CD4-positive, alpha-beta T cell treated with Interleukin-21 for 1 hour (primary cell): ENCODE results near the gene PKNOX2.

Experiments used
- DNase-seq: peaks from one replicate; pipeline ENCODE4 v3.0.0-alpha.2; 2020

The PKNOX2 gene

DNA sequence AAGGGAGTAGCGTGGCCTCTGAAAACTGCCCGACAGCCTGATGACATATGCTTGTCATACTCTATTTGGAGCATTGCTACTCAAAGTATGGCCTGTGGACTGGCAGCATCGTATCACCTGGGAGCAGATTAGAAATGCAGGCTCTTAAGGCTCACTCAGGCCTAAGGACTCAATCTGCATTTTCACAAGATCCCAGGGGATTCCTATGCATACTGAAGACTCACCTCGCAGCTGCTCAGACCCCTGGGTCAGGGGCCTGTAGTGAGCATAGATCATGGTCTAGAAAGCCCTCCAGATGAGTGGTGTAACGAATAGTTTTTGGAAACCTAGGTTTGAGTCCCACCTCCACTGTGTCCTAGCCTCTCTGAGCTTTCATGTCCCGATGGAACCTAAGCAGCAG lies 205.3 kb downstream of the PKNOX2 start:
- no peak for DNase-seq

- no peak for DNase-seq
Observed at GRCh38 chr11:125370561-125371389, 206.2 kb downstream of the PKNOX2 start.

GRCh38 chr11:125371431-125371935 lies 206.9 kb downstream of the PKNOX2 start:
- no peak for DNase-seq

DNA sequence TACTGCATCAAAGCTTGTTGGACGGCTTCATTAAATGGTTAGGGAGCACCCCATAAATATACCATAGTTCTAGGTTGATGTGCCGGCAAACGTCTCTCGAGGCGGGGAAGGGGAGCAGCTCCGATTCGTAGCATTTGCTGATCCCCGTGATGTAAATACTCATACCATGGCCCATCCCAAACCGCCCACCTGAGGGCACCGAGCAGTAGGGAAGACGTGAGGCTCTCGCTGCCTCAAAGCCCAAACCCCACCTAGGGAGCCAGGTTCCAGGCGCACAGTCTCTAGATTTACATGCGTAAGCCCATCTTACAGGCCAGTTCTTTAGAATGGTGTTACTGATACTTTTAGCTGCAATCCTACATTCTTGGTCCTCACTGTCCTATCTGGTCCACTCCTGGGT lies 207.5 kb downstream of the PKNOX2 start:
- DNase-seq, result no peak

GRCh38 chr11:125372911-125373310 lies 208.4 kb downstream of the PKNOX2 start:
- DNase-seq, result no peak

DNA sequence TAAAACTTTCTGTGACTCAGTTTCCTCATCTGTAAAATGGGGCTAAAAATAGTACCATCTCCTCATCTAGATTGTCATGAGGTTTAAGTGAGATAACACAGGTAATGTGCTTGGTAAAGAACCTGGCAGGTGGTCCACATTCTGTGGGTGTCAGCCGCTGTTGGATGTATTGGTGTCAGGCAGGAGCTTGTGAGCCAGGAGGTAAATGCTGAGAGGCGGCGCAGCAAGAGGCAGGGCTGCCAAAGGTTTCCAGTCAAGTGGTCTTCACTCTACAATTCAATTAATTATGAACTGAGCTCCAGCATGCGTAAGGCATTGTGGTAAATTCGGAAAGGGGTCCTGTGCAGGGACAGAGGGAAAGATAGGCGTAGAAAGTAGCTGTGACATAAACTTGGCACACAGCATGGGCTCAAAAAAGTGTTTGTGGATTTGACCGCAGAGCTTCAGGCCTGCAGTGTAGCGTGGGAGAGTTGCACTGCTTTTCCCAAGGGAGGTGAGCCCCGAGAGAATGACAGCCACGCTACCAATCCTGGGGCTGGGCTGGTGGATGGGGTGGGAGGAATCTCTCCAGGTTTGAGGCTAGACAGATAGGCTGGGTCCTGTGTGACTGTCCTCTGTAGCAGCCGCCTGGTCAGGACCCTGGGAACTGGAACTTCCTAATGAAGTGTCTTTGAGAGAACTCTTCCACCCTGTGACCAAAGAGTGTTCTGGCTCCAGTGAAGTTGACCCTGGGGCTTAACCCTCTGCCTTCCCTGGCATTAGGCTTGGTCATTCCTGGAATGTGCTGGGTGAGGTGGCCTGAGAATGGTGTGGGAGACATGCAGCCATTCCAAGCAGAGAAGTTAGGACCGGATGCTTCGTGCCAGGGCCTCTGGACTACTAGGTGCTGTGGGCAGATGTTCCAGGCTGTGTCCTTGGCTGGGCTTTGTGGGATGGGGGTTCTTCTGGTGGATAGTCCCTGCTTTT lies 209.2 kb downstream of the PKNOX2 start:
- DNase-seq, result no peak

- no peak for DNase-seq
Observed at GRCh38 chr11:125374398-125374797, 209.8 kb downstream of the PKNOX2 start.

DNA sequence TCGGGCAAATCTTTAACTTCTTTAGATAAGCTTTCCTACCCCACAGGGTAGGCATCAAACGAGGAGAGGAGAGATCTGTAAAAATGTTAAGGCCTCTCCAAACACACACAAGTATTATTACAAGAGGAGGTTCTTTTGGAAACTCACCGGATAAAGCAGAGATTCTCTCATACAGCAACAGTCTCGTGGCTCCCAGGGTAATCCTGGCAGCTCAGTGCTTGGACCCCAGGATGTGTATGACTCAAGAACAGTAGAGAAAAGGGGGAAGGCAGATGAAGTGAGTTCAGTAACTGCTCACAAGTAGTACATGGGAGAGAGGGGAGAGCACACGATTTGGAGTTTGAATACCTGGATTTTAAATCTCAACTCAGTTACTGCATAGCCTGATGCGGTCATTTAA lies 210.6 kb downstream of the PKNOX2 start:
- DNase-seq, result no peak

GRCh38 chr11:125376117-125376516 lies 211.6 kb downstream of the PKNOX2 start:
- no peak for DNase-seq

GRCh38 chr11:125376856-125377255 lies 212.3 kb downstream of the PKNOX2 start:
- no peak for DNase-seq

DNA sequence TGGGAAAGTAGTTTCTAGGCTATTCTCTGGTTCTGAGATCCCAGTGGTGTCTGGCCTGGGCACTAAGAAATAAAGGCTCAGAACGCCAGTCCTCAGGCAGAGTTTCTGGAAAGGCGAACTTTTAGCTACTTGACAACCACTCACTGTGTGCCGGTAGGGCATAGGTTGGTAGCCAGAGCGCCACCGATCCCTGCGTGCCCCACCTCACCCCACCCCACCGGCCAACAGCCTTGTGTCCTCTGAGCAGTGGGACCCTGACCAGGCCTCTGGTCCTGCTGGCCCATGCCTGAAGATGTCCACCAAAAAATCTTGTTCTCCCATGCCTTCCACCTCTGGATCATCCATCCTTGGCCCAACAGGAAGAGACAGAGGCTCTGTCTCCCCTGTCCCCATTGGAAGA lies 213.5 kb downstream of the PKNOX2 start:
- DNase-seq, result no peak

GRCh38 chr11:125378571-125378970 lies 214.0 kb downstream of the PKNOX2 start:
- DNase-seq, result no peak

DNA sequence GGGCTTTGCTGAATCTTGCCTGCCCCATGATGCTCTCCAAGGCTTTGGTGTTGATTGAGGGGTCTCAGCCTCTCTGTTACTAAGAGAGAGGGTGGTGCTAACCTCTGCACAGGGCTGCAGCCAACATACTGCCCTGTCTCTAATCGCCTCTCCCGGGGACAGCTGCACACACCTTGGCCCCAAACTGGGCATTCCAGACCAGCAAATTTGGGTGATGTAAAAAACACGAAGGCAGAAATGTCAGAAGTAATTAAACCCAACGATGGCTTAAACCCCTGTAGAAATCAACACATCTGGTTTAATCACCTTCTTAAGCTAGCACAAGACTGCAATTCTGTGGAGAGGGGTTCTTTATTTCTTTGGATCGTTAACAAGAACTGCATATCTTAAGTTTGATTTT lies 215.0 kb downstream of the PKNOX2 start:
- no peak for DNase-seq

DNA sequence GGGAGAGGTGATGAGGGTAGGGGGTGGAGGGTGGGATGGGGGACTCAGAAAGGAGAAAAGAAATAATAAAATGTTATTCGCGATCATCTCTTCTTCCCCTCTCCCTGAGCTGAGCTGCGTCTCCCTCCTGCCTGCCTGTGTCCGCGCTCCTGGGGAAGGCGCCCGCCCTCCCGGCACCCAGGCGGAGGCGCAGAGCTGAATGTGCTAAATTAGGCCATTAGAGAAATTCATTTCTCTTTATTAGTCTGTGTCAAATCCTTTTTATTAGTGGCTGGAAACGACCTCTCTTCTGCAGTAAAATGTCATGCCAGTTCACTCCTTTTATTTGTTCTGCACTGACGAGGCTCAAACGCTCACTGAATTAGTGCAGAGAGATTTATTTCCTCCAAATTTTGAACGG lies 215.4 kb downstream of the PKNOX2 start:
- no peak for DNase-seq

DNA sequence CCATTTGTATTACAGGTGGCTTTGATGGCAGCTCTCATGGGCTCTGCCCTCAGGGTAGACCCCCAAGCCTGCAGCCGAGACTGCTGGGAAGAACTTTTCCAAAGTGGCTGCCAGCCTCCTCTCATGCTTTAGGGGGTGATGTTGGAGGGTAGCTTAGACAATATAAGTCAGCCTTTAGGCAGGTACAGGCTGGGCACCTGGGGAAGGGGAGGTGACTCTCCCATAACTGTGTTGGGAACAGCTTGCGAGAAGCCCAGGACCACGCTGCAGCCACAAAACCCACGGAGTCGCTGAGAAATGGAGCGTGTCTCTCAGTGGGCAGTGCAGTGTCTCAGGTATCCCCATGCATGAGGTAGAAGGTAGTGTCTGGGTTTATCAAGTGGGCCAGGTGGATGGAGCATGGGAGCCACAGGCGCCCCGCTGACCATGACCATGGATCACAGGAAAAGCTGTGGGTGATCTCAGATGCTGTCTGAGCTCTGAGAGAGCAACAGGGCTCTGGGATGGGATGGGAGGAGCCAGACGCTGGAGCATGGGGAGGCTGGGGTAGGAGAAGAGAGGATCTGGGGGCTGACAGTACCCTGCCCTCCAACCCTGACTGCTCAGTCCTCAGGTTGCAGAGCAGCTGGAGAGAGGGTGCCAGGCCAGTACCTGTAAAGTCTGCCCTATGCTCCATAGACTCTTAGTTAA lies 216.3 kb downstream of the PKNOX2 start:
- DNase-seq, result no peak

DNA sequence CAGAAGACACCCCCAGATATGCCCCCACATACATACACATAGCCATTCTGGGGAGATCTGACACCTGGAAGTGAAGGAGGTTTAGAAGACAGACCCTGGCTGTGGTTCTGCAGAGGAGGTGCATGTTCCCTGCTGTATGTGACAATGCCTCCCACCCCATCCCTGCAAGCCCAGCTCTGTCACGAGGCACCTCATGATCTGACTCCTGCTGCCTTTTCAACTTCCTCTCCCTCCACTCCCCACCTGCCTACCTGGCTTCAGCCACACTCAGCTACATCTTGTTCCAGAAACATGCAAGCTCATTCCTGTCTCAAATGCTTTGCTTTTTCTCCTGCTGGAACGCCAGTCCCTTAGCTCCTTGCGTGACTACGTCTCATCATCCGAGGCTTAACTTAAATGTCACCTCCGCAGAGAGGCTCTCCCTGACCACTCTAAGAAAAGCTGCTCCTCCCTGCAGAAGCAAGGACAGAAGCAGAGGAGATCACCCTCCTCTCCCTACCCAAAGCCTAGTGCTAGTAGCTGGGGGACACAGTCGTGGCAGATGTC lies 217.0 kb downstream of the PKNOX2 start:
- no peak for DNase-seq

- no peak for DNase-seq
Observed at GRCh38 chr11:125382314-125382791, 217.8 kb downstream of the PKNOX2 start.

DNA sequence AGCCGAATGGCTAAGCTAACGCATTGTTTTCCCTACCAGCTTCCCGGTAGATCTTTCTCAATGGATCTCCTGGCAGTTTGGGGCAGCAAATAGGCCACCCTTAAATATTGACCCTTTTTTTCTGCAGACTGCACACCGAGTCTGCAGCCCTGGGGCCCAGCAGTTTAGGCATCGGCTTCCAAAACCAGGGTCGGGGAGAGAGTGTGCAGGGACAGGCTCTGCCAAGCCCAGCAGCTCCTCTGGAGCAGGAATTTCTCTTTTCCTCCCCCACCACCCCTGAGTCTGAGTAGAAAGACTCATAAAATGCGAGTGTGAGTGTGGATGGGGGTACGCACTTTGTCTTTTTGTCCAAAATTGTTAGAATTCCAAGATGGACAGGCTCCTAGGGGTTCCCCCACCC lies 218.3 kb downstream of the PKNOX2 start:
- DNase-seq, result no peak

GRCh38 chr11:125384825-125385224 lies 220.3 kb downstream of the PKNOX2 start:
- DNase-seq, result no peak

GRCh38 chr11:125387901-125388300 lies 223.3 kb downstream of the PKNOX2 start:
- no peak for DNase-seq

DNA sequence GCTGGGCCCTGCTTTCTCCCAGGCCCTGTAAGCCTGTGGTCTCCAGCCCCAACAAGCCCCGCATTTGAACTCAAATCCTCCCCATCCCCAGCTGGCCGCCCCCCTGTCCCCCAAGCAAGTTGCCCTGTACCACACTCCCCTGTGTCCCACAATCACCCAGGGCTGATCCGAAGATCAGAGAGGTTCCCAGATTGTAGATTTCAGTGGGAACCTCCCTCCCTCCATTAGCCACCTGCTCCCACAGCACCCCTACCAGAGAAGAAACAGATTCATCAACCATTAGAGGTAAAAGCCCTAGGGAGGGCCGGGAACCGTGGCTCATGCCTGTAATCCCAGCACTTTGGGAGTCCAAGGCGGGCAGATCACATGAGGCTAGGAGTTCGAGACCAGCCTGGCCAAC lies 224.1 kb downstream of the PKNOX2 start:
- no peak for DNase-seq

DNA sequence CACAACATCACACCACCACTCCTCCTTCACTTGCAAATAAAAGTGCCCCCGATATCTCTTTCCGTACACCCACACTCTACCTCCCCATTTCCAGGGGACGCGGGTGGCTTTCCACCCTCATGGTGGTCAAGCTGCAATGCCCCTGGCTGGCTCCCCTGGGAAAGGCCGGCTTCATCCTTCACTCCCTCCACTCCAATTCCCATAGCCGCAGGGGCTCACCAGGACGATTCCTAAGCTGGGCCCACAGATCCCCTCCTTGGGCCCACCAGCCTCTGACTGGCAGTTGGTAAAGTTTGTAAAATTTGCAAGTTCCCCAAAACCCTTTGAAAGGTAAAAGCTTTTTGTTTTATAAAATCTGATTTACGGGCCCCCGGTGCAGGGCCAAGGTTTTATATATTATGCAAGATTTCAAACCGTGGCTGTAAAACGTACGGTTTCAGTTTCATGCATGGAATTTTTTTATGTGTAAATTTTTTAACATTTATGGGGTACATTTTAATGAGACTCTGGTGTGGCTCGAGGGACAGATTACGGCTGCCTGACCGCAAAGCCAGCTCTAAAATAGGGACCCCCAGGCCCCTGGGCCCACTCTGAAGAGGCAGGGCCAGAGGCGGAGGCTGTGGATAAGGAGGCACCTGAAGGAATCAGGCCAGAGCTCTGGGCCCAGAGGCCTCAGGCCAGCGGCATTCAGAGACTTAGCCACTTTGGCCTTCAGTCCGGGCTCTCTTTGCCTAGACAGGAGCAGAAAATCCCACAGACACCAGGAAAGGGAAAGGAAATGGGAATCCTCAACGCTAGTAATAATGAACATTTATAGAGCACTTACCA lies 225.0 kb downstream of the PKNOX2 start:
- no peak for DNase-seq
